ENCODE data around the gene MAST1.

Gene MAST1

DNA sequence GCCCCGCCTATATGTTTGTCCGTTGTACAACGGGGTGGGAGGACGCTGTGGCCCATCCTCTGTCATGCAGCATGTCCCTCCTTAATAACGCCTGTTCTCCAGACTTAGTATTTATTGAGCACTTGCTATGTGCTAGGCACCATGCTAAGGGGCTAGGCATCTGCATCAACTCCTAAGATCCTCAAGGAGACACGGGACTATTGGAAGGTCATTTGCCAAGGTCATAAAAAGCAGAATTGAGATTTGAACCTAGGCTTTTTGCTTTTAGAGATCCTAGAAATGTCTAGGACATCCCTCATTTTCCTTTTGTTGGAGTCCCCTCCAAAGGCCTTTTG is 1.8 kb upstream of the MAST1 start:
- no peak overlapping the region for H2BK15ac ChIP-seq (ENCODE audit: low read length)
- H3K4me1 ChIP-seq (ENCODE audit: control insufficient read depth in 2 of 2, insufficient read depth in 1 of 2, low read depth in 1 of 2, low read length in 2 of 2), result peaks cover 13 to 17% of the 10 kb centered on the region in 2 donors
- no peak overlapping the region for H3K4me3 ChIP-seq (ENCODE audit: low read length in 2 of 2)
- H3K4me2 ChIP-seq (ENCODE audit: insufficient read depth, low read length, poor library complexity, severe bottlenecking), result no peak overlapping the region
- H3K4ac ChIP-seq (ENCODE audit: low read length), result no peak overlapping the region
- H4K91ac ChIP-seq (ENCODE audit: low read depth, low read length, poor library complexity), result no peak overlapping the region
- H4K8ac ChIP-seq (ENCODE audit: low read depth, low read length), result no peak overlapping the region
- DNase-seq (ENCODE audit: low spot score), result no peak
- WGBS, 2 donors (ENCODE audit: extremely low coverage in 2 of 2, insufficient read length in 2 of 2, insufficient replicate concordance in 1 of 2), result no CpG with 5 or more reads among the region's 6 CpGs
- H3K27ac ChIP-seq (replicated peaks; ENCODE audit: low read length), result no peak overlapping the region
- no peak overlapping the region for H2AK5ac ChIP-seq (ENCODE audit: low read depth, low read length)
- H2AFZ ChIP-seq (ENCODE audit: low read length), result no peak overlapping the region
- H3K18ac ChIP-seq (ENCODE audit: low read length), result no peak overlapping the region
- H3K79me1 ChIP-seq (ENCODE audit: low read depth, low read length), result no peaks in the 10 kb centered on the region
- no peak overlapping the region for H2BK12ac ChIP-seq (ENCODE audit: low read length)
- H3K27me3 ChIP-seq (ENCODE audit: control insufficient read depth in 3 of 3, insufficient read depth in 3 of 3, low read depth in 1 of 3, low read length in 3 of 3), result peaks cover 12 to 45% (median 45%) of the 10 kb centered on the region in 3 experiments
- H2BK120ac ChIP-seq (ENCODE audit: low read depth, low read length), result no peak overlapping the region
- H2BK5ac ChIP-seq (ENCODE audit: low read length), result no peak overlapping the region
- no peak overlapping the region for H3K9ac ChIP-seq (ENCODE audit: low read depth, low read length, poor library complexity)
- no peak overlapping the region for H3K23ac ChIP-seq (ENCODE audit: low read depth, low read length, poor library complexity)
- H3K36me3 ChIP-seq (replicated peaks in 1 of 2; ENCODE audit: control insufficient read depth in 2 of 2, insufficient read depth in 2 of 2, low read length in 2 of 2), result no peaks in the 10 kb centered on the region
- H3K9me3 ChIP-seq (replicated peaks in 1 of 2; ENCODE audit: control insufficient read depth in 2 of 2, insufficient read depth in 1 of 2, low read depth in 1 of 2, low read length in 2 of 2), result no peaks in the 10 kb centered on the region
- no peak overlapping the region for H3K14ac ChIP-seq (ENCODE audit: low read length)

GRCh38 chr19:12837225-12837624 is 1.1 kb upstream of the MAST1 start:
- H2AK5ac ChIP-seq (ENCODE audit: low read depth, low read length), result no peak overlapping the region
- peaks cover 12 to 39% (median 38%) of the 10 kb centered on the region in 3 experiments for H3K27me3 ChIP-seq (ENCODE audit: control insufficient read depth in 3 of 3, insufficient read depth in 3 of 3, low read depth in 1 of 3, low read length in 3 of 3)
- no peak overlapping the region for H3K14ac ChIP-seq (ENCODE audit: low read length)
- H4K8ac ChIP-seq (ENCODE audit: low read depth, low read length), result no peak overlapping the region
- H2BK5ac ChIP-seq (ENCODE audit: low read length), result no peak overlapping the region
- H2BK12ac ChIP-seq (ENCODE audit: low read length), result no peak overlapping the region
- DNase-seq (ENCODE audit: low spot score), result no peak
- H3K9ac ChIP-seq (ENCODE audit: low read depth, low read length, poor library complexity), result no peak overlapping the region
- no peak overlapping the region for H4K91ac ChIP-seq (ENCODE audit: low read depth, low read length, poor library complexity)
- no peak overlapping the region for H3K18ac ChIP-seq (ENCODE audit: low read length)
- H3K4me2 ChIP-seq (ENCODE audit: insufficient read depth, low read length, poor library complexity, severe bottlenecking), result no peak overlapping the region
- H3K27ac ChIP-seq (replicated peaks; ENCODE audit: low read length), result no peak overlapping the region
- no peaks in the 10 kb centered on the region for H3K9me3 ChIP-seq (replicated peaks in 1 of 2; ENCODE audit: control insufficient read depth in 2 of 2, insufficient read depth in 1 of 2, low read depth in 1 of 2, low read length in 2 of 2)
- no peak overlapping the region for H3K4ac ChIP-seq (ENCODE audit: low read length)
- H3K36me3 ChIP-seq (replicated peaks in 1 of 2; ENCODE audit: control insufficient read depth in 2 of 2, insufficient read depth in 2 of 2, low read length in 2 of 2), result no peaks in the 10 kb centered on the region
- WGBS, 2 donors (ENCODE audit: extremely low coverage in 2 of 2, insufficient read length in 2 of 2, insufficient replicate concordance in 1 of 2), result no CpG with 5 or more reads among the region's 4 CpGs
- H2BK120ac ChIP-seq (ENCODE audit: low read depth, low read length), result no peak overlapping the region
- no peak overlapping the region for H2AFZ ChIP-seq (ENCODE audit: low read length)
- H3K4me3 ChIP-seq (ENCODE audit: low read length in 2 of 2), result no peak overlapping the region
- H3K79me1 ChIP-seq (ENCODE audit: low read depth, low read length), result no peaks in the 10 kb centered on the region
- no peak overlapping the region for H2BK15ac ChIP-seq (ENCODE audit: low read length)
- H3K23ac ChIP-seq (ENCODE audit: low read depth, low read length, poor library complexity), result no peak overlapping the region
- H3K4me1 ChIP-seq (ENCODE audit: control insufficient read depth in 2 of 2, insufficient read depth in 1 of 2, low read depth in 1 of 2, low read length in 2 of 2), result peaks cover 14 to 22% of the 10 kb centered on the region in 2 donors

GRCh38 chr19:12838886-12839756 is 806 bp downstream of the MAST1 start:
- Histone ChIP-seq H4K91ac (ENCODE audit: low read depth, low read length, poor library complexity) (no peak overlapping the region), H2AK5ac (ENCODE audit: low read depth, low read length) (no peak overlapping the region), H3K4me3 (ENCODE audit: low read length in 2 of 2) (peak overlapping the region; percentile 68 to 86), H3K27me3 (ENCODE audit: control insufficient read depth in 3 of 3, insufficient read depth in 3 of 3, low read depth in 1 of 3, low read length in 3 of 3) (peaks cover 10 to 27% (median 25%) of the 10 kb centered on the region in 3 experiments), H3K9me3 (replicated peaks in 1 of 2; ENCODE audit: control insufficient read depth in 2 of 2, insufficient read depth in 1 of 2, low read depth in 1 of 2, low read length in 2 of 2) (no peaks in the 10 kb centered on the region), H2BK120ac (ENCODE audit: low read depth, low read length) (no peak overlapping the region), H3K4me2 (ENCODE audit: insufficient read depth, low read length, poor library complexity, severe bottlenecking) (peak overlapping the region; percentile 88), H3K9ac (ENCODE audit: low read depth, low read length, poor library complexity) (peak overlapping the region; percentile 73), H2BK5ac (ENCODE audit: low read length) (no peak overlapping the region), H2AFZ (ENCODE audit: low read length) (peak overlapping the region; percentile 98), H4K8ac (ENCODE audit: low read depth, low read length) (no peak overlapping the region), H3K27ac (replicated peaks; ENCODE audit: low read length) (no peak overlapping the region), H3K14ac (ENCODE audit: low read length) (no peak overlapping the region), H3K4me1 (ENCODE audit: control insufficient read depth in 2 of 2, insufficient read depth in 1 of 2, low read depth in 1 of 2, low read length in 2 of 2) (peaks cover 10 to 22% of the 10 kb centered on the region in 2 donors), H3K23ac (ENCODE audit: low read depth, low read length, poor library complexity) (peak overlapping the region; percentile 32), H2BK15ac (ENCODE audit: low read length) (peak overlapping the region; percentile 62), H3K18ac (ENCODE audit: low read length) (peak overlapping the region; percentile 85), H3K79me1 (ENCODE audit: low read depth, low read length) (no peaks in the 10 kb centered on the region), H2BK12ac (ENCODE audit: low read length) (no peak overlapping the region), H3K36me3 (replicated peaks in 1 of 2; ENCODE audit: control insufficient read depth in 2 of 2, insufficient read depth in 2 of 2, low read length in 2 of 2) (peaks cover 0 to 3% of the 10 kb centered on the region in 2 donors), H3K4ac (ENCODE audit: low read length) (no peak overlapping the region)
- WGBS, 2 donors (ENCODE audit: extremely low coverage in 2 of 2, insufficient read length in 2 of 2, insufficient replicate concordance in 1 of 2), result no CpG with 5 or more reads among the region's 21 CpGs
- no peak for DNase-seq (ENCODE audit: low spot score)
